ENCODE data around the gene DGKB.

DNA sequence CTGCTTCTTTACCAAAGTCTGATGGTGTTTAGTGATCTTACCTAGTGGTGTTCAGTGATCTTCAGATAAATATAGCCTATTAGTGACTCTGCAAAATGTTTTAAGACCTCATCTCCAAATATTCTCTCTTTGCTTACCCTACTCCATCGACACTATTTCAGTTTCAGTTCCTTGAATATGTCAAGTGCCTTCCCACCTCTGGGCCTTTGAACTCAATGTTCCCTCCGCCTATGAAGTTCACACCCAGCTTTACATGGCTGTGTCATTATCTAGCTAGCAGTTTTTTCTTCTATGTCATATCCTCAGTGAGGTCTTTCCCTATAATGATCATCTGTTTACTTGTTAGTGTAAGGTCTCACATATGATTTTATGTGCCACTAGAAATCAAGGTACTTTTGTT lies 322.6 kb downstream of the DGKB start:
- TF ChIP-seq, protein P1, sequence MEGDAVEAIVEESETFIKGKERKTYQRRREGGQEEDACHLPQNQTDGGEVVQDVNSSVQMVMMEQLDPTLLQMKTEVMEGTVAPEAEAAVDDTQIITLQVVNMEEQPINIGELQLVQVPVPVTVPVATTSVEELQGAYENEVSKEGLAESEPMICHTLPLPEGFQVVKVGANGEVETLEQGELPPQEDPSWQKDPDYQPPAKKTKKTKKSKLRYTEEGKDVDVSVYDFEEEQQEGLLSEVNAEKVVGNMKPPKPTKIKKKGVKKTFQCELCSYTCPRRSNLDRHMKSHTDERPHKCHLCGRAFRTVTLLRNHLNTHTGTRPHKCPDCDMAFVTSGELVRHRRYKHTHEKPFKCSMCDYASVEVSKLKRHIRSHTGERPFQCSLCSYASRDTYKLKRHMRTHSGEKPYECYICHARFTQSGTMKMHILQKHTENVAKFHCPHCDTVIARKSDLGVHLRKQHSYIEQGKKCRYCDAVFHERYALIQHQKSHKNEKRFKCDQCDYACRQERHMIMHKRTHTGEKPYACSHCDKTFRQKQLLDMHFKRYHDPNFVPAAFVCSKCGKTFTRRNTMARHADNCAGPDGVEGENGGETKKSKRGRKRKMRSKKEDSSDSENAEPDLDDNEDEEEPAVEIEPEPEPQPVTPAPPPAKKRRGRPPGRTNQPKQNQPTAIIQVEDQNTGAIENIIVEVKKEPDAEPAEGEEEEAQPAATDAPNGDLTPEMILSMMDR (IDR thresholded peaks at IDR 0.05): no peak
- no peak for TF ChIP-seq POLR2A (IDR thresholded peaks at IDR 0.05)
